Adrenal gland (tissue), 5 donors: ENCODE results near the gene GCN1.

ENCODE experiments used
- POLR2A ChIP-seq, 2 donors: fragments of 450-650 bp; IDR thresholded peaks; one replicate each; pipeline ENCODE4 v1.6.1; 2017; ENCODE audit warnings: antibody characterized with exemption in 2 of 2, mild to moderate bottlenecking in 2 of 2, moderate library complexity in 1 of 2
- TF ChIP-seq, protein P1 (sequence below), 6 experiments: fragments of 450-650 bp in 4 of 6; fragments of 200-600 bp in 2 of 6; sonication (generic) in 1 of 6; IDR thresholded peaks; 1 replicate in 5 of 6; 2 replicates in 1 of 6; pipeline versions ENCODE4 v1.5.1 to v1.8.0; 2016 to 2021; ENCODE audit warnings: antibody characterized with exemption in 6 of 6, mild to moderate bottlenecking in 2 of 6, moderate library complexity in 1 of 6
- donor health status: DM: no; HTN: no; CAD: no.

DNA sequence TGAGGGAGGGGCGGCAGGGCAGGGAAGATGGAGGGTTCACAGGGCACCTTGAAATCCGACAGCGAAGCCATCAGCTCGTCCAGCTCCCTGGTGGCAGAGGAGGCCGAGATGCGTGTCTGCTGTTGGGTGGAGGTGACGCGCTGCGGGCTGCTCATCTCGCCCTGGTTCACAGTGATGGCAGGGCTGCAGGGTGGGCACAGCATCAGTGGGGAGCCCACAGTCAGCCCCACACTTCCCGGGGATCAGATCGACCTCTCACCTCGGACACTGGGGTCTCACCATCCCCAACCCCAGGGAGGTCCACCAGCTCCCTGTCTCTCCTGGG is 27.0 kb upstream of the GCN1 start:
- TF ChIP-seq, protein P1, sequence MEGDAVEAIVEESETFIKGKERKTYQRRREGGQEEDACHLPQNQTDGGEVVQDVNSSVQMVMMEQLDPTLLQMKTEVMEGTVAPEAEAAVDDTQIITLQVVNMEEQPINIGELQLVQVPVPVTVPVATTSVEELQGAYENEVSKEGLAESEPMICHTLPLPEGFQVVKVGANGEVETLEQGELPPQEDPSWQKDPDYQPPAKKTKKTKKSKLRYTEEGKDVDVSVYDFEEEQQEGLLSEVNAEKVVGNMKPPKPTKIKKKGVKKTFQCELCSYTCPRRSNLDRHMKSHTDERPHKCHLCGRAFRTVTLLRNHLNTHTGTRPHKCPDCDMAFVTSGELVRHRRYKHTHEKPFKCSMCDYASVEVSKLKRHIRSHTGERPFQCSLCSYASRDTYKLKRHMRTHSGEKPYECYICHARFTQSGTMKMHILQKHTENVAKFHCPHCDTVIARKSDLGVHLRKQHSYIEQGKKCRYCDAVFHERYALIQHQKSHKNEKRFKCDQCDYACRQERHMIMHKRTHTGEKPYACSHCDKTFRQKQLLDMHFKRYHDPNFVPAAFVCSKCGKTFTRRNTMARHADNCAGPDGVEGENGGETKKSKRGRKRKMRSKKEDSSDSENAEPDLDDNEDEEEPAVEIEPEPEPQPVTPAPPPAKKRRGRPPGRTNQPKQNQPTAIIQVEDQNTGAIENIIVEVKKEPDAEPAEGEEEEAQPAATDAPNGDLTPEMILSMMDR (IDR thresholded peaks at IDR 0.05): no peak
- TF ChIP-seq POLR2A (IDR thresholded peaks at IDR 0.05): no peak
